ENCODE measurements around the gene PWWP2B. TPM values are rescaled to one million over a fixed set of nuclear protein-coding genes. Genes with fewer than 3 reads are reported as not detected.

The PWWP2B gene
- total and polyA plus RNA-seq, 2 of the 4 experiments (the other 2 are of a cell fraction) = 1.7 to 2.2 TPM

DNA sequence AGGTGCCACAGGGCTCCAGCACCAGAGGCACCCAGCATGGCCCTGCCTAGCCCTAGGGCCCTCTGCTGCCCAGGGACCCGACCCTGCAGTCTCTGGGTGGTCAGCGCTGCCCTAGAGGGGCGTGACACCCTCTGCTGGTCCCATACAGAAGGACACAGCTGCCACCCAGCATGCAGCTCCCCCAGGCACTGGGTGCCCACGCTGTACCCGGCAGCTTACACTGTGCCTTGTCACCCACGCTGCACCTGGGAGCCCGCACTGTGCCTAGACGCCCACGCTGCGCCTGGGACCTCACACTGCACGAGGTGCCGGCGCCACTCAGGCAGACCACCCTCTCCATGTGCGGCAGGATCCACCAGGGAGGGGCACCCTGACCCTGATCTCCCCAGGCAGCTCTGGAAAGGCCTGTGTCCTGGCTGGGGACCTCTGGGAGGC is 55.2 kb downstream of the PWWP2B start:
- Histone ChIP-seq H3K79me1 (ENCODE audit: low read depth in 1 of 2, low read length in 2 of 2) (no peaks in the 10 kb centered on the region), H3K4me2 (ENCODE audit: low read depth, low read length) (no peak overlapping the region), H2BK5ac (ENCODE audit: low read depth, low read length, poor library complexity, severe bottlenecking) (no peak overlapping the region), H2BK15ac (ENCODE audit: low read depth, low read length) (no peak overlapping the region), H2BK120ac (ENCODE audit: low read depth, low read length) (no peak overlapping the region), H3K4me3 (ENCODE audit: insufficient read depth, low read depth, low read length) (no peak overlapping the region), H4K5ac (ENCODE audit: low read depth, low read length) (no peak overlapping the region), H2AK9ac (replicated peaks; ENCODE audit: low read depth, low read length, poor library complexity) (peak overlapping the region; percentile 66), H3K9me1 (ENCODE audit: insufficient read depth, low read length) (no peaks in the 10 kb centered on the region), H2AK5ac (ENCODE audit: low read depth, low read length) (no peak overlapping the region), H3K18ac (ENCODE audit: low read depth, low read length) (no peak overlapping the region), H3K36me3 (ENCODE audit: control insufficient read depth, insufficient read depth, low read length) (no peaks in the 10 kb centered on the region), H4K20me1 (ENCODE audit: insufficient read depth, low read length) (no peaks in the 10 kb centered on the region), H3K27ac (ENCODE audit: insufficient read depth, low read length) (no peak overlapping the region), H3K14ac (replicated peaks; ENCODE audit: low read depth, low read length) (no peak overlapping the region), H2AFZ (replicated peaks; ENCODE audit: low read length, poor library complexity) (peak overlapping the region; percentile 8), H3K56ac (ENCODE audit: extremely low read depth, insufficient read depth, low read length) (no peak overlapping the region), H4K91ac (ENCODE audit: insufficient read depth, low read depth, low read length) (no peak overlapping the region), H3K4me1 (ENCODE audit: control insufficient read depth, insufficient read depth, low read length) (peaks cover 10% of the 10 kb centered on the region), H3K27me3 (ENCODE audit: control insufficient read depth, insufficient read depth, low read length) (peaks cover 8% of the 10 kb centered on the region; the same call in 1 of the 2 replicates), H4K8ac (ENCODE audit: low read depth in 2 of 2, low read length in 2 of 2) (no peak overlapping the region), H3K9ac (ENCODE audit: low read depth, low read length) (no peak overlapping the region), H2BK20ac (ENCODE audit: low read depth, low read length) (no peak overlapping the region), H3K4ac (ENCODE audit: low read depth, low read length) (no peak overlapping the region), H3K23ac (ENCODE audit: low read depth, low read length) (no peak overlapping the region), H3K9me3 (ENCODE audit: control insufficient read depth, insufficient read depth, low read length) (no peaks in the 10 kb centered on the region)
- ChIA-PET CTCF (no interaction called here), POLR2A (ENCODE audit: unreplicated experiment) (no interaction called here)
- no peak for TF ChIP-seq NFE2L2 (IDR thresholded peaks at IDR 0.05; ENCODE audit: low read depth, low read length)
- TF ChIP-seq, protein P1, sequence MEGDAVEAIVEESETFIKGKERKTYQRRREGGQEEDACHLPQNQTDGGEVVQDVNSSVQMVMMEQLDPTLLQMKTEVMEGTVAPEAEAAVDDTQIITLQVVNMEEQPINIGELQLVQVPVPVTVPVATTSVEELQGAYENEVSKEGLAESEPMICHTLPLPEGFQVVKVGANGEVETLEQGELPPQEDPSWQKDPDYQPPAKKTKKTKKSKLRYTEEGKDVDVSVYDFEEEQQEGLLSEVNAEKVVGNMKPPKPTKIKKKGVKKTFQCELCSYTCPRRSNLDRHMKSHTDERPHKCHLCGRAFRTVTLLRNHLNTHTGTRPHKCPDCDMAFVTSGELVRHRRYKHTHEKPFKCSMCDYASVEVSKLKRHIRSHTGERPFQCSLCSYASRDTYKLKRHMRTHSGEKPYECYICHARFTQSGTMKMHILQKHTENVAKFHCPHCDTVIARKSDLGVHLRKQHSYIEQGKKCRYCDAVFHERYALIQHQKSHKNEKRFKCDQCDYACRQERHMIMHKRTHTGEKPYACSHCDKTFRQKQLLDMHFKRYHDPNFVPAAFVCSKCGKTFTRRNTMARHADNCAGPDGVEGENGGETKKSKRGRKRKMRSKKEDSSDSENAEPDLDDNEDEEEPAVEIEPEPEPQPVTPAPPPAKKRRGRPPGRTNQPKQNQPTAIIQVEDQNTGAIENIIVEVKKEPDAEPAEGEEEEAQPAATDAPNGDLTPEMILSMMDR (conservative IDR thresholded peaks at IDR 0.05; ENCODE audit: low read depth, low read length) = peak; percentile 19; the same call in 1 of the 2 replicates
- 87% methylated on average over 3 of the region's 14 CpGs; no CpG with 5 or more reads in 1 of the 2 experiments for WGBS, 2 experiments (ENCODE audit: extremely low coverage in 2 of 2, insufficient read length in 1 of 2)
- DNase-seq (no peak), ATAC-seq (ENCODE audit: low read depth) (no peak)
- BruUV-seq (replicated peaks) = no TSS peak
- intact Hi-C loops (cut with micrococcal nuclease) (no loop called here), in situ Hi-C loops (cut with MboI; ENCODE audit: low sequenced_read_pairs) (loop anchor here (5.0 kb wide), 1 partner anchor 60 kb away; no protein-coding TSS in a partner anchor), dilution Hi-C loops (cut with HindIII; ENCODE audit: low sequenced_read_pairs, unreplicated experiment) (no loop called here)

All from IMR-90 (cell line).